ENCODE data around the gene SKIC8. TPM values are rescaled to one million over a fixed set of nuclear protein-coding genes. Genes with fewer than 3 reads are reported as not detected.

Gene SKIC8
- total RNA-seq, 1 experiment from 2014 or later = 55.5 TPM

DNA sequence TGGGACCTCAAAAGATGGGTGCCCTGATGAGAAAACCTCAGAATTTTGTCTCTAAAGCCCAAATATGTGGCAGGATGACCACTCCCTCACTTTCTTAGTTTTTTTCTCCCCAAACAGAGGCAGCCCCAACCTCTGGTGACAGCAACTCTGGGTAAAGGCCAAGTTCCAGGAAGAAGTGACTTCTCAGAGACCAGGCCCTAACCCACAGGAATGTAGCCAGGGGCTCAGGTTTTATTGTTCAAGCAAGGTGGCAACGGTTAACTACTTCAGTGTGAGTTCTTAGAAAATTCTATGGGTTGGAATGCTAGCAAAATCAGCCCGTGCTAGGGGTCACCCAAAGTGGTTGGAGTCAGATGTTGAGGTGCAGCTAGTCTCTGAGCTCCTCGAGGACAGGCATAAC is 40.2 kb downstream of the SKIC8 start:
- H3K27me3 ChIP-seq (replicated peaks; ENCODE audit: insufficient read depth, low read depth, low read length, poor library complexity) = no peaks in the 10 kb centered on the region
- intact Hi-C loops (cut with micrococcal nuclease; ENCODE audit: unreplicated experiment) = no loop called here
- POLR2A ChIA-PET (ENCODE audit: low non-redundant PET) = no interaction called here
- no peak for TF ChIP-seq EZH2 (IDR thresholded peaks at IDR 0.05; ENCODE audit: borderline replicate concordance, low read depth, low read length, poor library complexity, severe bottlenecking)
- TF ChIP-seq, protein P1, sequence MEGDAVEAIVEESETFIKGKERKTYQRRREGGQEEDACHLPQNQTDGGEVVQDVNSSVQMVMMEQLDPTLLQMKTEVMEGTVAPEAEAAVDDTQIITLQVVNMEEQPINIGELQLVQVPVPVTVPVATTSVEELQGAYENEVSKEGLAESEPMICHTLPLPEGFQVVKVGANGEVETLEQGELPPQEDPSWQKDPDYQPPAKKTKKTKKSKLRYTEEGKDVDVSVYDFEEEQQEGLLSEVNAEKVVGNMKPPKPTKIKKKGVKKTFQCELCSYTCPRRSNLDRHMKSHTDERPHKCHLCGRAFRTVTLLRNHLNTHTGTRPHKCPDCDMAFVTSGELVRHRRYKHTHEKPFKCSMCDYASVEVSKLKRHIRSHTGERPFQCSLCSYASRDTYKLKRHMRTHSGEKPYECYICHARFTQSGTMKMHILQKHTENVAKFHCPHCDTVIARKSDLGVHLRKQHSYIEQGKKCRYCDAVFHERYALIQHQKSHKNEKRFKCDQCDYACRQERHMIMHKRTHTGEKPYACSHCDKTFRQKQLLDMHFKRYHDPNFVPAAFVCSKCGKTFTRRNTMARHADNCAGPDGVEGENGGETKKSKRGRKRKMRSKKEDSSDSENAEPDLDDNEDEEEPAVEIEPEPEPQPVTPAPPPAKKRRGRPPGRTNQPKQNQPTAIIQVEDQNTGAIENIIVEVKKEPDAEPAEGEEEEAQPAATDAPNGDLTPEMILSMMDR (conservative IDR thresholded peaks at IDR 0.05; ENCODE audit: low read depth, low read length) = no peak
- no TSS peak for BruUV-seq (replicated peaks)
- H3K4me1 ChIP-seq (ENCODE audit: insufficient read depth, low read length, poor library complexity, severe bottlenecking) = no peaks in the 10 kb centered on the region
- H3K9me3 ChIP-seq (ENCODE audit: low read depth, low read length, poor library complexity, severe bottlenecking) = no peaks in the 10 kb centered on the region
- H3K4me3 ChIP-seq (ENCODE audit: low read depth, low read length, poor library complexity, severe bottlenecking) = no peak overlapping the region
- no peaks in the 10 kb centered on the region for H3K36me3 ChIP-seq (ENCODE audit: insufficient read depth, low read length, poor library complexity, severe bottlenecking)
- CTCF ChIA-PET = no interaction called here
- DNase-seq (ENCODE audit: low spot score) = no peak
- H3K27ac ChIP-seq (ENCODE audit: low read depth, low read length, poor library complexity, severe bottlenecking) = no peak overlapping the region

DNA sequence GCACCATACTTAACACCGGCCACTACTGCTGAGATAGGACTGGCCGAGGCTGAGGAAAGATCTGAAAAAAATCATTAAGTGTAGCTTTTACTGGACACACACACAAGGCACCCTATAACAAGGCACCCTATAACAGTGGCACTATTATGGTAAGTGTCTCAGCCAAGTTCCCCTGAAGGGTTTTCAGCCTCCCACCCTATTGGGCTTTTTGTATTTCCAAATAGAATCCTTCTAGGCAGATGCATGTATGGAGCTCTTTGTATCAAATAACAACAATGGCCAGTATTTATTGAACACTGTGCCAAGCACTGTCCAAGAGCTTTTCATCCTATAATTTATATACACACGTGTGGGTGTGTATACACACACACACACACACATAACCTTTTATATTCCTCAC is 41.7 kb downstream of the SKIC8 start:
- Histone ChIP-seq H3K4me1 (ENCODE audit: insufficient read depth, low read length, poor library complexity, severe bottlenecking) (no peaks in the 10 kb centered on the region), H3K36me3 (ENCODE audit: insufficient read depth, low read length, poor library complexity, severe bottlenecking) (no peaks in the 10 kb centered on the region), H3K27ac (ENCODE audit: low read depth, low read length, poor library complexity, severe bottlenecking) (no peak overlapping the region), H3K9me3 (ENCODE audit: low read depth, low read length, poor library complexity, severe bottlenecking) (no peaks in the 10 kb centered on the region), H3K4me3 (ENCODE audit: low read depth, low read length, poor library complexity, severe bottlenecking) (no peak overlapping the region), H3K27me3 (replicated peaks; ENCODE audit: insufficient read depth, low read depth, low read length, poor library complexity) (no peaks in the 10 kb centered on the region)
- BruUV-seq (replicated peaks) = no TSS peak
- no peak for DNase-seq (ENCODE audit: low spot score)
- intact Hi-C loops (cut with micrococcal nuclease; ENCODE audit: unreplicated experiment) = no loop called here
- TF ChIP-seq, protein P1 (conservative IDR thresholded peaks at IDR 0.05; ENCODE audit: low read depth, low read length) = no peak
- no peak for TF ChIP-seq EZH2 (IDR thresholded peaks at IDR 0.05; ENCODE audit: borderline replicate concordance, low read depth, low read length, poor library complexity, severe bottlenecking)
- POLR2A ChIA-PET (ENCODE audit: low non-redundant PET) = no interaction called here
- CTCF ChIA-PET = no interaction called here

DNA sequence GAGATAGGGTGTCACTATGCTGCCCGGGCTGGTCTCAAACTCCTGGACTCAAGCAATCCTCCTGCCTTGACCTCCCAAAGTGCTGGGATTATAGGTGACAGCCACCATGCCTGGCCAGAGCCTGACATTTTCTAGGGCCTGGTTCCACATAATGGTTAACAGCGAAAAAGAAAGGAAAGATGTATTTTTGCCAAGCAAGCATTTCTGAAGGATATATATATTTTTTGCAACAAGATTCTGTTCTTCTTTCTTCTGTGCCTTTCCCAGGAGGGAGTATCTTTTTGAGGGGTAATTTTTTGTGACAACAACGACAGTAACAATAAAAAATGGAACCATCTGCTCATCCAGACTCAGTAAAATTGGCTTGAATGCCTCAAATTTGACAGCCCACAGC is 43.4 kb downstream of the SKIC8 start:
- TF ChIP-seq, protein P1 (conservative IDR thresholded peaks at IDR 0.05; ENCODE audit: low read depth, low read length) = no peak
- no peak for TF ChIP-seq EZH2 (IDR thresholded peaks at IDR 0.05; ENCODE audit: borderline replicate concordance, low read depth, low read length, poor library complexity, severe bottlenecking)
- H3K27me3 ChIP-seq (replicated peaks; ENCODE audit: insufficient read depth, low read depth, low read length, poor library complexity) = no peaks in the 10 kb centered on the region
- POLR2A ChIA-PET (ENCODE audit: low non-redundant PET) = no interaction called here
- no peaks in the 10 kb centered on the region for H3K9me3 ChIP-seq (ENCODE audit: low read depth, low read length, poor library complexity, severe bottlenecking)
- no peaks in the 10 kb centered on the region for H3K4me1 ChIP-seq (ENCODE audit: insufficient read depth, low read length, poor library complexity, severe bottlenecking)
- no peak overlapping the region for H3K4me3 ChIP-seq (ENCODE audit: low read depth, low read length, poor library complexity, severe bottlenecking)
- DNase-seq (ENCODE audit: low spot score) = no peak
- intact Hi-C loops (cut with micrococcal nuclease; ENCODE audit: unreplicated experiment) = no loop called here
- CTCF ChIA-PET = no interaction called here
- H3K36me3 ChIP-seq (ENCODE audit: insufficient read depth, low read length, poor library complexity, severe bottlenecking) = no peaks in the 10 kb centered on the region
- no TSS peak for BruUV-seq (replicated peaks)
- H3K27ac ChIP-seq (ENCODE audit: low read depth, low read length, poor library complexity, severe bottlenecking) = no peak overlapping the region

Measured in A673 (cell line).